ENCODE measurements around the gene GPR27. TPM values are rescaled to one million over a fixed set of nuclear protein-coding genes. Genes with fewer than 3 reads are reported as not detected.
A peak's percentile ranks its signal among the peaks of the same experiment; 100 is the strongest.

Gene GPR27
- total RNA-seq, 1 donor from 2014 or later, result 7.1 TPM

DNA sequence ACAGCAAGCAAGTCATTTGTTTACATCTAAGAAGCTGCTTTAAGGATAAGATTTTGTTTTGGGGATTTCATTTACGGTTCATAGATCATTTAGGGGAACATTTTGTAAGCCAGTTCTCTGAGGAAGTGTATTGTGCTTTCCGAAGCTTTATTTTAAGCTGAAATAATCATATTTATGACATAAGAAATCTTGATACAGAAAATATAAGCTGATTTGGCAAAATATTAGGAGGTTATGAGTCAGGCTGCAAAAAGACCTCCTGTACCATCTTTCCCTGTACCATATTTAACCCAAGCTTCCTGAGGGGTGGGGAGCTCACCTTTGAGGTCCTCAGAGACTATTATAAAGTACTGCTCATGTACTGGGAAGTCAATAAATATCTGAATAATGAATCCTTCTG lies 20.3 kb upstream of the GPR27 start:
- TF ChIP-seq, protein P1, sequence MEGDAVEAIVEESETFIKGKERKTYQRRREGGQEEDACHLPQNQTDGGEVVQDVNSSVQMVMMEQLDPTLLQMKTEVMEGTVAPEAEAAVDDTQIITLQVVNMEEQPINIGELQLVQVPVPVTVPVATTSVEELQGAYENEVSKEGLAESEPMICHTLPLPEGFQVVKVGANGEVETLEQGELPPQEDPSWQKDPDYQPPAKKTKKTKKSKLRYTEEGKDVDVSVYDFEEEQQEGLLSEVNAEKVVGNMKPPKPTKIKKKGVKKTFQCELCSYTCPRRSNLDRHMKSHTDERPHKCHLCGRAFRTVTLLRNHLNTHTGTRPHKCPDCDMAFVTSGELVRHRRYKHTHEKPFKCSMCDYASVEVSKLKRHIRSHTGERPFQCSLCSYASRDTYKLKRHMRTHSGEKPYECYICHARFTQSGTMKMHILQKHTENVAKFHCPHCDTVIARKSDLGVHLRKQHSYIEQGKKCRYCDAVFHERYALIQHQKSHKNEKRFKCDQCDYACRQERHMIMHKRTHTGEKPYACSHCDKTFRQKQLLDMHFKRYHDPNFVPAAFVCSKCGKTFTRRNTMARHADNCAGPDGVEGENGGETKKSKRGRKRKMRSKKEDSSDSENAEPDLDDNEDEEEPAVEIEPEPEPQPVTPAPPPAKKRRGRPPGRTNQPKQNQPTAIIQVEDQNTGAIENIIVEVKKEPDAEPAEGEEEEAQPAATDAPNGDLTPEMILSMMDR (conservative IDR thresholded peaks at IDR 0.05), result no peak
- no peaks in the 10 kb centered on the region for H3K9me3 Mint-ChIP-seq
- H3K4me3 Mint-ChIP-seq, result no peak overlapping the region
- H3K27ac Mint-ChIP-seq, result no peak overlapping the region
- H3K4me1 Mint-ChIP-seq (ENCODE audit: unreplicated experiment), result peaks cover 10% of the 10 kb centered on the region
- peaks cover 7% of the 10 kb centered on the region for H3K27me3 Mint-ChIP-seq
- DNase-seq (ENCODE audit: extremely low spot score, unreplicated experiment), result no peak
- H3K36me3 Mint-ChIP-seq, result no peaks in the 10 kb centered on the region

DNA sequence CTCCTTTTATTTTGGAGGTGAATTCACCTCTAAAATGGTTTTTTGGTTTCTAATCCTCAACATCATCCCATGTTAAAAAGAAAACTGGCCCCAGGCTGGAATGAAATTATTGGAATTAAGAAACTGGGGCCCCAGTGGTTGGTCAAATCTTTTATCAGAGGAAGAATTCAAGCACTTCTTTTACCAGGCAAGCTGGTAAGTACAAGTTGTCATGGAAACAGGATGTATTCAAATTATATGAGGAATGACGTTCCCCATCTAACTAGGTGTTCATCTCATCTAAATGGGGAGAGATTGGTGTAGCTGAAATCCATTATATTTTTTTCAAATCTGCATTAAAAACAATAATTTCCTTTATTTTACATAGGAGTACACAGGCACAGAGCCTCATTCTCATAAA lies 18.8 kb upstream of the GPR27 start:
- Mint-ChIP-seq H3K27ac (no peak overlapping the region), H3K27me3 (peaks cover 6% of the 10 kb centered on the region), H3K4me3 (no peak overlapping the region), H3K36me3 (no peaks in the 10 kb centered on the region), H3K4me1 (ENCODE audit: unreplicated experiment) (peaks cover 4% of the 10 kb centered on the region), H3K9me3 (no peaks in the 10 kb centered on the region)
- TF ChIP-seq, protein P1 (conservative IDR thresholded peaks at IDR 0.05), result no peak
- DNase-seq (ENCODE audit: extremely low spot score, unreplicated experiment), result no peak

DNA sequence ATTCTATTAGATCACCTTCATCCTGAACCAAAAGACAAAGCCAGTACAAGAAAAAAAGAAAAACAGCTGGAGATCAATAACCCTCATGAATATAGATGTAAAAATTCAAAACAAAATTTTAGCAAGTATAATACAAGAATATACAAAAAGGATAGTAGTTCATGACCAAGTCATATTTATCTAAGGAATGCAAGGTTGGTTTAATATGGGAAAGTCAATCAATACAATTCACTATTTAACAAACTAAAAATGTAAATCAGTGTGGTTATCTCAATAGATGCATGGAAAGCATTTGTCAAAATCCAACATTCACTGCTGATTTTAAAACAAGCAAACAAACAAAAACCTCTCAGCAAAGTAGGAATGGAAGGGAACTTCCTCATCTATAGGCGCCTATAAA lies 11.0 kb upstream of the GPR27 start:
- Mint-ChIP-seq H3K4me1 (ENCODE audit: unreplicated experiment) (no peaks in the 10 kb centered on the region), H3K27ac (no peak overlapping the region), H3K4me3 (no peak overlapping the region), H3K27me3 (no peaks in the 10 kb centered on the region), H3K9me3 (peaks cover 22% of the 10 kb centered on the region), H3K36me3 (peaks cover 6% of the 10 kb centered on the region)
- no peak for DNase-seq (ENCODE audit: extremely low spot score, unreplicated experiment)
- TF ChIP-seq, protein P1 (conservative IDR thresholded peaks at IDR 0.05), result no peak

DNA sequence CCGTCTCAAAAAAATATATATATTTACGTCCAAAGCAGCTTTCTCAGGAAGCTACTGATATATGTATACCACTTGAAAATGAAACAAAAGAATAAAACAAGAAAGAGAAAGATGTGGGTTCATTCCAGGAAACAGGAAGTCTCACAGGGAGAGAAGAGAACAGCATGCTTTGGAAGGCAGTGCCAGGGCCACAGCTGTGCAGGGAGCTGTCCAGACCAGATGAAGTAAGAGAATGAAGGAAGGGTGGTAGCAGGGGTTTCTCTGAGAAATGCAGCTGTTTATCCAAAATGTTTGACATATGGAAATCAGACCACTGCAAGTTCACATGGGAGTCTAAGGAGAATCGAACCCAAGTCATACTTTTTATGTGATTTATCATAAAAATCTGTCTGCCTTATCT lies 8.9 kb upstream of the GPR27 start:
- Mint-ChIP-seq H3K4me3 (no peak overlapping the region), H3K9me3 (peaks cover 22% of the 10 kb centered on the region), H3K27me3 (peaks cover 8% of the 10 kb centered on the region), H3K4me1 (ENCODE audit: unreplicated experiment) (no peaks in the 10 kb centered on the region), H3K27ac (no peak overlapping the region), H3K36me3 (peaks cover 6% of the 10 kb centered on the region)
- DNase-seq (ENCODE audit: extremely low spot score, unreplicated experiment), result no peak
- TF ChIP-seq, protein P1 (conservative IDR thresholded peaks at IDR 0.05), result no peak

DNA sequence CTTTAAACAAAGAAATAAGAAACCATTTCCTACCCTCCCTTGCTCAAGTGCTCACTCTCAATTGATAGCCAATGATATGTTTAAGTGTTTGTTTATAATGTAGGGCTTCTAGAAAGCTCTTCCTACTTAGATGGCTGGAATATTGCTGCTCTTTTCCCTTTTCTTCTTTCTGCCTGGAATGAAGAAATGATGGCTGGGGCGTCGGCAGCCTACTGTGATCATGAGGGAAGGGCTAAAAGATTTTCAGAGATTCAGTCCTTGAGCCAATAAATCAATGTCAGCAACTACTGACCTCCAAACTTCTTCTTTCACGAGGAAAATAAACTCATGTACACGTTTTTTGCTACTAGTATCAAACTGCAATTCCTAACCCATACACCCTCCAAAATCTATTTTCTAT lies 2.1 kb upstream of the GPR27 start:
- Mint-ChIP-seq H3K27ac (no peak overlapping the region), H3K36me3 (peaks cover 4% of the 10 kb centered on the region), H3K4me3 (peak overlapping the region; percentile 87), H3K9me3 (no peaks in the 10 kb centered on the region), H3K27me3 (peaks cover 52% of the 10 kb centered on the region), H3K4me1 (ENCODE audit: unreplicated experiment) (peaks cover 9% of the 10 kb centered on the region)
- TF ChIP-seq, protein P1 (conservative IDR thresholded peaks at IDR 0.05), result no peak
- DNase-seq (ENCODE audit: extremely low spot score, unreplicated experiment), result no peak
